NCI-H748 (cell line): Measurements from ENCODE around the gene TAF4B.
"Not testable (repeated sequence)": the region's sequence is repeated elsewhere in the genome, so short reads cannot be mapped to it uniquely, and the experiment has no call there.

Experiments
- DNase-seq: peaks from one replicate; lab custom pipeline; 2025; ENCODE audit not compliant: unreplicated experiment; lab: John Stamatoyannopoulos, UW

Gene TAF4B

GRCh38 chr18:26421931-26422330 lies 195.7 kb downstream of the TAF4B start:
- DNase-seq, result no peak

GRCh38 chr18:26422472-26423162 lies 196.4 kb downstream of the TAF4B start:
- DNase-seq, result no peak

- no peak for DNase-seq
Observed at GRCh38 chr18:26424428-26425147, 198.3 kb downstream of the TAF4B start.

DNA sequence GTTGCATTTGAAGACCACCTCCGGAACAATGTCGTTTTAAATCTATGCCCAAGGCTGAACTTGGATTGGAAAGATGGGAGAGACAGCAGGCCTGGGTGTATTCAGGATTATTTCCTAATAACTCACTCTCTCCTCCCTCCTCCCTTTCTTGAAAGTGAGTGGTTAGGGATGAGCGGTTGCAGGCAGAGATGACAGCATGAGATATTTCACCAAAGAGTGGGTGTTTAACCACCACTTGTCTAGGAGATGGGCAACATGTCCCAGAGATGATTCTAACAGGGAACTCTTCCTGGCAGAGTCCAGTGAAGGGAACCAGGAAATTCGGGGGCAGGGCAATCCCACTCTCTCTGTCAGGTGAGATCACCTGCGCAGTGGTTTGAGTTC lies 198.9 kb downstream of the TAF4B start:
- DNase-seq, result no peak

DNA sequence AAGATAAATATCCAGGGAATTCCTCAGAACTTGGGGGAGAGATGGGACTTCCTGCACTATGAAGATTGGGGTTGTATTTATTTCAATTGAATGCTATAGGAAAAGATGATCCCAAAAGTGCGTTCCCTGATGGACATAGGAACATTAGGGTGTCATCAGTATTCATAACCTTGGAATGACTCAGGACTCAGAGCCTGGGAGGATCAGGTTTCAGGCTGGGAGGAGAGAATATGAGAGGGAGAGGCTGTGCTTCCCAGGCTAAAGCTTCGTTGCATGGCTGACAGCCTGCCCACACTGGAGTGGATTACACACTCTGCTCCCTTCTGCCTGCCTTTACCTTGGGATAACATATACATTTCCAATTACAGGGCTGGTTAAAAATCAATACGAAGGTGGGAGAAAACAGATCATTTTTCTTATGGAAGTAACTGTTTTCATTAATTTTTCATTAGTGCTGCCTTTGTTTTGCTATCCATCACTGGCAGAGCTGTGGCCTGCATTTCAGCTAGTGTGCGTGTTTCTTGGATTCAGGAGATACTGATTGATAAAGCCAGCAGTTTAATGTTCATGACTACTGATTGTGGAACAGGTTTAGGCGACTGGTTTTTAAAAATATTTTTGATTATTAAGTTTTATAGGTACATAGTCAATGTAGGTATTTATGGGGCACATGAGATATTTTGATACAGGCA lies 203.4 kb downstream of the TAF4B start:
- peak; percentile 38 for DNase-seq

DNA sequence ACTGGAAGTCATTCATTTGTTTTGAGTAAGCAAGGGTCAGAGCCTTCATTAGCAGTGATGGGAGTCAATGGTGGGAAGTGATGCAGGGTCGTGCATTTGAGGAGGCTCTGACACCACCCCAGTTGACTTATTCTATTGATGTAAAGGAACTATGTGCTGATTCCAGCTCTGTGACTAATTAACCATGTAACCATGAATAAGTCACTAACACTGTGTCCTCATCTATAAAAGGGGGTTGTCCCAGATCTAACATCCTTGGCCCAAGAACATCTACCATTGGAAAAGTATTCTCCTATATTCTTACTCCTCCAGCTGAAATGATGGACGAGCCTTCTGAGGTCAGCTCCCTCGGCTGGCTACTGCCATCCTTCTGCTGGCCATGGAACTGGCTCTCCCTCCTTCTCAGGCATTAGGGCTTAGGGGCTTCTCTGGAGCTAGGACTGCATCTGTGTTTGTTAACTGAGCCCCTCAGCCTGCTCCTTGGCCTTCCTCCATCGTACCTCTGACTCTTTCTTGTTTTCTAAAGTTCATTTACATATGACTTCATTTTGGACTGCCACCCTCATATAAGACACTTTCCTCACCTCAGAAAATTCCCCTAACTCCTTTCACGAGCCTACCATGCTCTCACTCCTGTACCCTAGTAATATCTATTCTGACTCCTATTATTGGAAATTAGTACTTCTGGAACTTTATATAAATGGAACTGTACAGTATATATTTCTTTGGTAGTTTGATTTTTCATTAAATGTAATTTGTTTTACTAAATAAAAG lies 206.6 kb downstream of the TAF4B start:
- no peak for DNase-seq

GRCh38 chr18:26434887-26435286 lies 208.6 kb downstream of the TAF4B start:
- no peak for DNase-seq

GRCh38 chr18:26435415-26436095 lies 209.3 kb downstream of the TAF4B start:
- DNase-seq, result no peak

DNA sequence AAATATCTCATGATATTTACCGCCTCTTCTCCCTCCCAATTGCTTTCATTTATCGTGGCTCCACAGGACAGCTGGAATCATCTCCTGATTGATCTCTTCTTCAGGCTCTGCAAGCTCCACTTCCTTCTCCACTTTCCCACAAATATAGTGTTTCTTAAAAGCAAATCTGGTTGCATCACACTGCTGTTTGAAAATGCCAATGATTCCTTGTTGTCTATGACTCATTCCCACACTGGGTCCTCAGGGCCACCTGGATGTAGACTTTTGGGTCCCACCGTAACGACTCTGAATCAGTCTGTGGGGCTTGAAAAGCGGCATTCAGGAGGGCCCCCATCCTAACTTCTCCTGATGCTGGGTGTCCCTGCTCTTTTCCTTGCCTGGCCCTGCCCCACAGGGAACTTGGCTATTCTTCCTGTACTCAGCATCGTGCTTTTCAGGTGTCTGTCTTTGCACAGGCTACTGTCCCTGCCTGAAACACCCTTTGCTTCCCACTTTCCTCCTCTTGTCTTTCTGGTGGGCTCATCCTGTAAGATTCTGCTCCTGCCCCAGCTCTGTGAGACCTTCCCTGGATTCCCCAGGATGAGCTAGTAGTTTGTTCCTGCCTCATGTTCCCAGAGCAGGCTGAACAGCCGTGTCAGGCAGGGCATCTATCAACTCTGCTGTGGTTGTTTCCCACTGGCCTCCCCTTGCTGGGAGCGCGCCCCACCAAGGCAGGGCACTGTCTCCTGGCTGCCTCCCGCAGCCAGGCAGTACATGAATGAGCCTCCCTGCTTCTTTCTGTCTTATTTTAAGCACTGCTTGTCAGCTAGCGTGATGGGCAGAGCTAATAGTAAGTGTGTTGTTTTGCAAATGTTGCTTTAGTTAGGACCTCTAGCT lies 210.2 kb downstream of the TAF4B start:
- DNase-seq, result no peak

DNA sequence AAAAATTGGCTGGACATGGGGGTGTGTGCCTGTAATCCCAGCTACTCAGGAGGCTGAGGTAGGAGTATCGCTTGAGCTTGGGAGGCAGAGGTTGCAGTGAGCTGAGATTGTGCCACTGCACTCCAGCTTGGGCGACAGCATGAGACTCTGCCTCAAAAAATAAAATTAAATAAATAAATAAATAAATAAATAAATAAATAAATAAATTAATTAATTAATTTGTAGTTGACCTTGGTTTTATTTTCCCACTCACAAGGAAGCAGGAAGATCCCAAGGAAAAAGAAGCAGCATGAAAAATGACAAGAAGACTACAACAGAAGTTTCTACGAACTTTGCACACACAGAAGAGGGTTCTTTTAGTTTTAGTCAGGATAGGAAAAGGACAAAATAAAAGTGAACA lies 211.4 kb downstream of the TAF4B start:
- not testable (repeated sequence) for DNase-seq

GRCh38 chr18:26438980-26439379 lies 212.7 kb downstream of the TAF4B start:
- no peak for DNase-seq

DNA sequence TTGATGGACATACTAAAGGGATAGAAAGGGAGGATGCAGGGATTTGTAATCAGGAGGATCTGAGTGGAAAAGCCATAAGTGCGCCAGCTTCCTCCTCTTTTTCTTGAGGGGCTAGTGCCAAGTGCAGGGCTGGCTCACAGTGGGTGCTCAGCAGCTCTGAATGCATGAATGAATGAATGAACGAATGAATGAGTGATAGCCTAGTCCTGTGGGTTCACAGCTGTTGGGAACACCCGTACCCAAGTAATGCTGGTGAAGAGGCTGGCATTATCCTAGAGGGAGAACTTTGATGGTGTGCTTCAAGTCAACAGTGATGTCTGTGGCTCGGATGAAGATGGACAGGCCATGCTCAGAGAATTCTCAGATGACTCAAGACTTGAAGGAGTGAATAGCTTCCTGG lies 213.3 kb downstream of the TAF4B start:
- DNase-seq, result no peak

GRCh38 chr18:26440644-26441043 lies 214.4 kb downstream of the TAF4B start:
- DNase-seq, result no peak
